D721Med (cell line): ENCODE measurements around the gene MON1B.
A peak's percentile ranks its signal among the peaks of the same experiment; 100 is the strongest.

Experiments
- DNase-seq: peaks from one replicate; pipeline ENCODE4 v3.0.0; 2011; ENCODE audit warnings: low spot score; ENCODE audit not compliant: insufficient read length
- FAIRE-seq: peaks from 2 replicates; lab custom pipeline; 2011; peaks lifted over from hg19 to GRCh38; lab: Jason Lieb, UNC
- TF ChIP-seq, protein P1 (sequence below): IDR thresholded peaks from 2 replicates; pipeline ENCODE4 v1.5.1; 2012; ENCODE audit warnings: mild to moderate bottlenecking, control low read depth; ENCODE audit not compliant: insufficient read depth; ENCODE audit errors: missing control alignments

Gene MON1B

GRCh38 chr16:77206533-77206932, 15.5 kb downstream of the MON1B start:
- TF ChIP-seq, protein P1, sequence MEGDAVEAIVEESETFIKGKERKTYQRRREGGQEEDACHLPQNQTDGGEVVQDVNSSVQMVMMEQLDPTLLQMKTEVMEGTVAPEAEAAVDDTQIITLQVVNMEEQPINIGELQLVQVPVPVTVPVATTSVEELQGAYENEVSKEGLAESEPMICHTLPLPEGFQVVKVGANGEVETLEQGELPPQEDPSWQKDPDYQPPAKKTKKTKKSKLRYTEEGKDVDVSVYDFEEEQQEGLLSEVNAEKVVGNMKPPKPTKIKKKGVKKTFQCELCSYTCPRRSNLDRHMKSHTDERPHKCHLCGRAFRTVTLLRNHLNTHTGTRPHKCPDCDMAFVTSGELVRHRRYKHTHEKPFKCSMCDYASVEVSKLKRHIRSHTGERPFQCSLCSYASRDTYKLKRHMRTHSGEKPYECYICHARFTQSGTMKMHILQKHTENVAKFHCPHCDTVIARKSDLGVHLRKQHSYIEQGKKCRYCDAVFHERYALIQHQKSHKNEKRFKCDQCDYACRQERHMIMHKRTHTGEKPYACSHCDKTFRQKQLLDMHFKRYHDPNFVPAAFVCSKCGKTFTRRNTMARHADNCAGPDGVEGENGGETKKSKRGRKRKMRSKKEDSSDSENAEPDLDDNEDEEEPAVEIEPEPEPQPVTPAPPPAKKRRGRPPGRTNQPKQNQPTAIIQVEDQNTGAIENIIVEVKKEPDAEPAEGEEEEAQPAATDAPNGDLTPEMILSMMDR, result no peak
- no peak for DNase-seq
- FAIRE-seq, result no peak

DNA sequence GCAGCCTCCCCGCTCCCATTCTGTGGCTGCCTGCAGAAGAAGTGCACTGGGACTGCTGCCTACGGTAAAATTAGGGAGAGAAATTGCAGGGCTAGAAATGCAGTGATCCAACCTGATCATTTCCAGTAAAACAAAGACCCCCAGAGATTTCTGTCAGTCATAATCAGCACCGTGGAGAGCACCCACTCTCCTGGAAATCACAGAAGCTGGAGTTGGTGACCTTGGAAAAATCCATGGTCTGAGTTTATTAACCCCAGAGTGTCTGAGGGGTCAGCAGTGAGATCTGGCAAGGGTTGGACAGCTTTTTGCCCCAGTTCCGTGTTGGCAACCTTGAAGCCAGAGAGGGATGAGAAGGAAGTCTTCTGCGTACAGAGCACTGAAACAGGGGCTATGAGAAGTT, 16.0 kb downstream of the MON1B start:
- TF ChIP-seq, protein P1, result no peak
- no peak for FAIRE-seq

GRCh38 chr16:77208382-77208781, 17.4 kb downstream of the MON1B start:
- no peak for FAIRE-seq
- TF ChIP-seq, protein P1, result no peak
- DNase-seq, result no peak

More for the DNA sequence above, 16.0 kb downstream of the MON1B start:
- DNase-seq, result no peak

- TF ChIP-seq, protein P1, result no peak
- FAIRE-seq (no peak), DNase-seq (peak; percentile 60)
These were observed 21.1 kb downstream of the MON1B start for GRCh38 chr16:77211880-77212740.

DNA sequence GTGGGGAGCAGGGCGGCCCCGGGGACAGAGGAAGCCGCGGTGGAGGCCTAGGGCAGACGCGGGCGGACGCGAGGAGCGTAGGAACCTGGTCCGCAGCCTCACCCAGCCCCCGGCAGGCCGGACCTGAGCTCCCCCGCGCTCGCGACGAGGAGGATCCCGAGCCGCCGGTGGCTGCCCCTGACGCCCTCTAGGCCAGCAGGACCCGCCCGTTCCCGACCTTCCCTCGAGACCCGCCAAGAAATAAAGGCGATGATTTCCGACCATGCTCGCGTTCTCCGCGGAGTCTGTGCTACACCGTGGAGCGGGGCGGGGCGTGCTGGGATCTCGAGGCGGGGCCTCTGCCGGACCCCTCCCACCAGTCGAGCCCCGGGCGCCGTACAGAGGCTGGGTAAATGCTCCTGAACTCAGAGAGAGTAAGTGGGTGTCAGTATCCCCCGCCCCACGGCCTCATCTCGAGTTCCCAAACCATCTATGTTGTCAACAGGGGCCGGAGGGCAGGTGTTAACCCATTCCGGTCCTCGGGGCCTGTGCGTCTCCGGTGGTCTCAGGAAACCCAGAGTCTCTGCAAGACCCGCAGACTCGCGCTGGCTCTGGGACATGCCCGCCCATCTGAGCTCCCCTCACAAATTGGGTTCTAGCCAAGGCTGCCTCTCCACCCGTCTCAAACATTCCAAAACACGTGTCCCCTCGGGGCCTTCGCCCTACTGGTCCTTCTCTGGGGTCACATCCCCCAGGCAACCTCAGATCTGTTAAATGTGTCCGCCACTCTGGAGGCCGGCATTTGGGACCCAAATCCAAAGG, 22.0 kb downstream of the MON1B start:
- no peak for FAIRE-seq
- TF ChIP-seq, protein P1, result no peak
- peak; percentile 42 for DNase-seq

GRCh38 chr16:77213542-77214106, 22.6 kb downstream of the MON1B start:
- TF ChIP-seq, protein P1, result no peak
- no peak for DNase-seq
- no peak for FAIRE-seq
